HG02623 (cell line): Measurements from ENCODE around the gene TNFAIP8.

Source experiments
- ATAC-seq: cut with Tn5 transposase; IDR thresholded peaks from one replicate; pipeline ENCODE4 v1.9.1; 2021; ENCODE audit warnings: moderate library complexity; ENCODE audit not compliant: unreplicated experiment

Gene TNFAIP8

GRCh38 chr5:119389288-119390030 is 33.6 kb downstream of the TNFAIP8 start:
- ATAC-seq, result no peak

GRCh38 chr5:119390404-119390803 is 34.6 kb downstream of the TNFAIP8 start:
- no peak for ATAC-seq

GRCh38 chr5:119393201-119393691 is 37.4 kb downstream of the TNFAIP8 start:
- no peak for ATAC-seq

GRCh38 chr5:119393746-119394145 is 37.9 kb downstream of the TNFAIP8 start:
- no peak for ATAC-seq

GRCh38 chr5:119395080-119395836 is 39.4 kb downstream of the TNFAIP8 start:
- peak; percentile 49 for ATAC-seq

GRCh38 chr5:119396030-119396664 is 40.3 kb downstream of the TNFAIP8 start:
- ATAC-seq, result no peak

- ATAC-seq, result peak; percentile 50
These were observed 41.9 kb downstream of the TNFAIP8 start for GRCh38 chr5:119397518-119398380.

- no peak for ATAC-seq
These were observed 43.1 kb downstream of the TNFAIP8 start for GRCh38 chr5:119398727-119399466.

GRCh38 chr5:119400245-119400644 is 44.4 kb downstream of the TNFAIP8 start:
- ATAC-seq, result no peak

- no peak for ATAC-seq
These were observed 46.3 kb downstream of the TNFAIP8 start for GRCh38 chr5:119402081-119402480.

- ATAC-seq, result no peak
These were observed 46.7 kb downstream of the TNFAIP8 start for GRCh38 chr5:119402555-119402954.

- ATAC-seq, result no peak
These were observed 48.2 kb downstream of the TNFAIP8 start for GRCh38 chr5:119404033-119404432.

- peak; percentile 37 for ATAC-seq
These were observed 49.6 kb downstream of the TNFAIP8 start for GRCh38 chr5:119405419-119405818.

- no peak for ATAC-seq
These were observed 50.8 kb downstream of the TNFAIP8 start for GRCh38 chr5:119406551-119407110.

- ATAC-seq, result no peak
These were observed 53.5 kb downstream of the TNFAIP8 start for GRCh38 chr5:119409235-119409815.

- peak; percentile 36 for ATAC-seq
These were observed 54.8 kb downstream of the TNFAIP8 start for GRCh38 chr5:119410448-119411159.

GRCh38 chr5:119411361-119412278 is 55.8 kb downstream of the TNFAIP8 start:
- peak; percentile 64 for ATAC-seq
